Stimulated activated CD4-positive, alpha-beta T cell treated with anti-CD3 and anti-CD28 coated beads, TNF-alpha, amount 100 ng/mL, for 1 hour (primary cell): ENCODE data around the gene ZNF526.

ENCODE experiments used
- DNase-seq, 3 donors: peaks; one replicate each; pipeline ENCODE4 v3.0.0-alpha.2; 2020; ENCODE audit warnings: low read depth in 3 of 3, low spot score in 1 of 3

Gene ZNF526

DNA sequence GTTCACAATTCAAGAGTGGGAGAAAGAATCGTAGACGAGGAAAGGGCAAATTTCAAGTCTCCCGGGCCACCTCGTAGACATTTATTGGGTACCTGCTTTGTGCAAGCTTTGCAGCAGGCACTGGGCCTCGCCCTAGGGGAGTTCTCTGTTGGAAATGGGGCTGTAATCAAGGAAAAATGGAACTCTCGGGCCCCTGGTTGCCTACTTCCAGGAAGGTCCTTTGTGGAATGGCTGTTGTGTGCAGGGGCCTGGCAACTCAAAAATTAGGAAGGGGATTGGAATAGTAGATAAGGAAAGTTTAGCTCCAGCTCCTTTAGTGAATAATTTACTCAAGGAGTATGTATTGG, 612 bp downstream of the ZNF526 start:
- no peak for DNase-seq

DNA sequence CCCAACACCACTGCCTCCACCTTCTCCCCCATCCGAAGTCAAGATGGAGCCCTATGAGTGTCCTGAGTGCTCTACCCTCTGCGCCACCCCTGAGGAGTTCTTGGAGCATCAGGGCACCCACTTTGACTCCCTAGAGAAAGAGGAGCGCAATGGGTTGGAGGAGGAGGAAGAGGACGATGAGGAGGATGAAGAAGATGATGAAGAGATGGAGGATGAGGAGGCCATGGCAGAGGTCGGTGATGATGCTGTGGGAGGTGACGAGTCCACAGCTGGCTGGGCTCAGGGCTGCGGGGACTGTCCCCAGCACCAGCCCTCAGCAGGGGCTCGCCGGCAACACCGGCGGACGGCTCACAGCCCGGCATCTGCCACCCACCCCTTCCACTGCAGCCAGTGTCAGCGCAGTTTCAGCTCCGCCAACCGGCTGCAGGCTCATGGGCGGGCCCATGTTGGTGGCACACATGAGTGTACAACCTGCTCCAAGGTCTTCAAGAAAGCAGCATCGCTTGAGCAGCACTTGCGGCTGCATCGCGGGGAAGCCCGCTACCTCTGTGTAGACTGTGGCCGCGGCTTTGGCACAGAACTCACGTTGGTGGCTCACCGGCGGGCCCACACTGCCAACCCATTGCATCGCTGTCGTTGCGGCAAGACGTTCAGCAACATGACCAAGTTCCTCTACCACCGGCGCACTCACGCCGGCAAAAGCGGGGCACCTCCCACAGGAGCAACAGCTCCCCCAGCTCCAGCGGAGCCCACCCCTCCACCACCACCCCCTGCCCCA, 5.0 kb downstream of the ZNF526 start:
- no peak for DNase-seq

DNA sequence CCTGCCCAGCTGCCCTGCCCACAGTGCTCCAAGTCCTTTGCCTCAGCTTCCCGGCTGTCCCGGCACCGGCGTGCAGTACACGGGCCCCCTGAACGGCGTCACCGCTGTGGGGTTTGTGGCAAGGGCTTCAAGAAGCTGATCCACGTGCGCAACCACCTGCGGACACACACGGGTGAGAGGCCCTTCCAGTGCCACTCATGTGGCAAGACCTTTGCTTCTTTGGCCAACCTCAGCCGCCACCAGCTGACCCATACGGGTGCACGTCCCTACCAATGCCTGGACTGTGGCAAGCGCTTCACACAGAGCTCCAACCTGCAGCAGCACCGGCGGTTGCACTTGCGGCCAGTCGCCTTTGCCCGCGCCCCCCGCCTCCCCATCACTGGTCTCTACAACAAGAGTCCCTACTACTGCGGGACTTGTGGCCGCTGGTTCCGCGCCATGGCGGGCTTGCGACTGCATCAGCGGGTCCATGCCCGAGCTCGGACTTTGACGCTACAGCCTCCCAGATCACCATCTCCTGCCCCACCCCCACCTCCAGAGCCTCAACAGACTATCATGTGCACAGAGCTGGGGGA, 5.7 kb downstream of the ZNF526 start:
- DNase-seq = no peak

DNA sequence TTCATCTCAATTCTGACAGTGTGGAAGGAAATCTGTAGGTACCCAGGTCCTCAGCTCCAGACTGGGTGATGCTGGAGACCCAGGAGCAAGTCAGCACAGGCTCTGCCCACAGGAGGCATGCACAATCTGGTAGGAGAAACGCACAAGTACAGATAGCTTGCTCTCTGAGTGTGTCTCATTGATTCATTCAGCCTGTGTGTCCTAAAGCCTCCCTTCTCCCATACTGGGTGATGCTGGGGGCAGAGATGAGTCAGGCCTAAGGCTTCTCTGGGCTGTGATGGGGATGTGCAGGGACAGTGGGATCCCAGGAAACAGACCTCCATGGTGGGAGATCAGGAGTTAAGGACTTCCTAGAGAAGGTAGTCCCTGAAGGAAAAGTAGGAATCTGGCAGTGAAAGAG, 6.8 kb downstream of the ZNF526 start:
- no peak for DNase-seq

- no peak for DNase-seq
Observed at GRCh38 chr19:42228641-42229040, 8.5 kb downstream of the ZNF526 start.

GRCh38 chr19:42229301-42229854, 9.3 kb downstream of the ZNF526 start:
- no peak for DNase-seq

DNA sequence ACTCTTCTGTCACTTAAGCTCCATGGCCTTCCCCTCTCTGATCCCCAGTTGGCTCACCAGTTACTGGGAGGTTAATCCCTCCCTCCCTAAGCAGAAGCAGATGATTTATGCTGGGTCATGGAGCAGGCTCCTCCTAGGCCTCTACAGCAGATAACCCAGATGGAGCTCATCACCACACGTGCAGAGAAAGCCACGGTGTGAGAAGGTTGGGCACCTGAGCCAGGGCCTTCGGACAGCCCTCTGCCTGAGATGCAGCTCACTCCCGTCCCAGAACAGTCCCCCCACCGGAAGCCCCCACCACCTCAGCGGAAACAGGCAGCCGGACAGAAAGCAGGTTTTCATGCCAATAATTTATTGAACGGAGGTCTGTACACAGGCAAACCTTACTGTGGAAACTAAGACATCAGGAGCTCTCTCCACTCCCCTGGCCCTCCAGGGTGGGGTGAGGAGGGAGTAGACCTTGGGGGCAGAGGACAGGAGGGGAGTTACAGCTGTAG, 9.8 kb downstream of the ZNF526 start:
- no peak for DNase-seq

DNA sequence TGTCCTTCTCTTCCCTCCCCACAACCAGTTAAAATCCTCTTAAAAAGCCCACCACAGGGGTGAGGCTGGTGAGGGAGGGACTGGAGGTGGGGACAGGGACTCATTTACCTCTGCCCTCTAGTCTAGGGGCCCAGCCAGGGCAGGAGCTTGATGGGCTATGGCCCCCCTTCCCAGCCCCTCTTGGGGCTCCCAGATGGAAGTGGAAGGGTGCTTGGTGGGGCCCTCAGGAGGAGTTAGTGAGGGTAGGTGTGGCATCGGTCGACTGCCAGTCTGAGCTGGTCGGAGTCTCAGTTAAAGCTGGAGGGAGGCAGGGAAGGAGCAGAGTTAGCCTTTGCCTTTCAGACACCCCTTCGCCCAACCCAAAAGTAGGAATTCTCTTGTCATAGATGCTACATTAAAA, 10.5 kb downstream of the ZNF526 start:
- DNase-seq = no peak

- no peak for DNase-seq
Observed at GRCh38 chr19:42232435-42232834, 12.3 kb downstream of the ZNF526 start.

DNA sequence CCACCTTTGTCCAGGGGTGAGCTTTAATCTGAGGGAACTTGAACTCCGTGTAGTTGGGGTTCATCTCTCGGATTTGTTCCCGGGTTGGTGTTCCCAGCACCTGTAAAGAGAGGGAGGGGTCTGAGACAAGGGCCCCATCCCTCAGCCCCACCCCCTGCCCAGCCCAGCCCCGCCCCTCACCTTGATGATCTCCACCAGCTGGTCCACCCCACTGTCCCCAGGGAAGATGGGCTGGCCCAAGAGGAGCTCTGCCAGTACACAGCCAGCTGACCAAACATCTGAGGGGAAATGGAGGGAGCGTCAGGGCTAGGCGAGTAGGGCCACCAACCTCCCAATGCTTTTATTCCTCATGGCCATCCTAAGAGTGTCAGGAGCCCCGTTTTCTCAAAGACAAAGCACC, 13.0 kb downstream of the ZNF526 start:
- DNase-seq = no peak

GRCh38 chr19:42233678-42234292, 13.7 kb downstream of the ZNF526 start:
- no peak for DNase-seq

DNA sequence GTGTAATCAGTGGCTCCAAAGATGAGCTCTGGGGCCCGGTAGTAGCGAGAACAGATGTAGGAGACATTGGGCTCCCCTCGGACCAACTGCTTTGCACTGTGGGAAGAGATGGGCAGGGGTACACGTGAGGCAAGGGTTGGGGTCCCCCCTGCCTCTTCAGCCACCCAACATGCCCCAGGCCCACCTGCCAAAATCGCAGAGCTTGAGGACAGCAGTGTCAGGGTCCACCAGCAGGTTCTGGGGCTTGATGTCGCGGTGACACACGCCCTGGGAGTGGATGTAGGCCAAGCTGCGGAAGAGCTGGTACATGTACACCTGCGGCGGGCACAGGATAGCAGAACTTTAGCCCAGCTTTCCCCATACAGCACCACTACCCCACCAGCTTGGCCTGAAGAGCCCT, 14.3 kb downstream of the ZNF526 start:
- no peak for DNase-seq

DNA sequence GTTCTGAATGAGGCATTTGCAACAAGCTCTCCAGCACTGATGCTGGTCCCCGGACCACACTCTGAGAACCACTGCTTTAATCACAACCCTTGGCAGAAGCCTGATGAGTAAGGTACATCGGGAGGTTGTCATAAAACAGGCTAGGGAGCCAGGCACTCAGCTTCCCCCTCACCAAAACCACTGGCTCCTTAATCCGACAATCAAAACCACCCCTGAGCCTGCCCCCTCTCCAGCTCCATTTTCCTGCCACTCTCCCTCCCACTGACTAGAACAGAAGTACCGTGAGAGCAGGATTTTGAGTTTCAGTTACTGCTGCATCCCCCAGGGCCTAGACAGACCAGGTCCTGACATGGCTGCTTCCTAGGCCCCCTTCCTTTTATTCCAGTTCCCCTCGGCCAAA, 15.1 kb downstream of the ZNF526 start:
- no peak for DNase-seq

- DNase-seq = no peak
Observed at GRCh38 chr19:42239544-42240220, 19.6 kb downstream of the ZNF526 start.

- DNase-seq = no peak
Observed at GRCh38 chr19:42241279-42241678, 21.2 kb downstream of the ZNF526 start.

GRCh38 chr19:42242069-42242511, 22.0 kb downstream of the ZNF526 start:
- DNase-seq = no peak

GRCh38 chr19:42242512-42243409, 22.6 kb downstream of the ZNF526 start, which contains the start of gene GSK3A:
Gene GSK3A, minus strand, starts transcription at chr19:42242602. Its CDS starts 137 bp downstream, at chr19:42242465.
- peak; percentile 87 to 90 (median 88) for DNase-seq

DNA sequence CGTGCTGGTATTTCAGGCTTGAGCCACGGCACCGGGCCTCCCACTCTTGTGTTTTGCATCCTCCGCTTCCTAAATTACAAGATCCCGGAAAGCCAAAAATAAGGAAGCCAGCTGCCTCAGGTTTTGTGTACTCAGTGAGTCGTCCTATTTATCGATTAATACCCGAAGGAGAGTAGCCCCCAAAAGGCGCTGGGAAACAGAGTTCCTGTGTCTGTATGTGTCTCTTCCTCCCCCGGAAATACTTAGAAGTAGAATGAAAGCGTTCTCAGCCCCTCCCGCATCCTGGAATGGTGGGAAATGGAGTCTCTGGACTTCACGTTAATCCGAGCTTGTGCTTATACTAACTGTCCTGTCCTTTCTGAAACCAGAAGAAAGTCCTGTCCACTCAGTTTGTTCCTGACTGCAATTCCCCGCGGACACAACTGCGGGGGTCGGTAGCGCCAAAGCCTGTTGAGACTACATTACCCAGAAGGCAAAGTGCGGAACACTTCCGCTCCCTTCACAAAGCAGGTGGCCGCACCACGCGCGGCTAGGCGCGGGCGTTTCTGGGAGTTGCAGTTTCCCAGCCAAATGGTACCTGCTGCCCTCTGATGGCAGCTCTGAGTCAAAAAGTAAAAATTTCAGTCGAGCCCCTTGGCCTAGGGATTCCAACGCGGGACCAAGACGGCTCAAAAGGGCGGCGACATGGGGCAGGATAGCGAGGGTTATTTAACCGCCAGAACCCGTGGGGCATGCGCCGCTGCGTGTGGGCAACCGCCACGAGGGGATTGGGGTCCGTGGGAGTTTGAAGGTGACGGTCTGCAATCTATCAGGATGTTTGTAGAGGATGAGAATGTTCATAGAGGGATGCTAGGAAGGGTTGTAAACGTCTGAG, 24.5 kb downstream of the ZNF526 start:
- peak; percentile 67 to 82 (median 77) for DNase-seq

- no peak for DNase-seq
Observed at GRCh38 chr19:42245231-42245630, 25.1 kb downstream of the ZNF526 start.
